HG02884 (cell line): ENCODE data around the gene ZFAND3.

Experiments
- ATAC-seq: cut with Tn5 transposase; IDR thresholded peaks from one replicate; pipeline ENCODE4 v1.9.1; 2021; ENCODE audit warnings: mild to moderate bottlenecking, moderate library complexity; ENCODE audit not compliant: unreplicated experiment

The ZFAND3 gene

DNA sequence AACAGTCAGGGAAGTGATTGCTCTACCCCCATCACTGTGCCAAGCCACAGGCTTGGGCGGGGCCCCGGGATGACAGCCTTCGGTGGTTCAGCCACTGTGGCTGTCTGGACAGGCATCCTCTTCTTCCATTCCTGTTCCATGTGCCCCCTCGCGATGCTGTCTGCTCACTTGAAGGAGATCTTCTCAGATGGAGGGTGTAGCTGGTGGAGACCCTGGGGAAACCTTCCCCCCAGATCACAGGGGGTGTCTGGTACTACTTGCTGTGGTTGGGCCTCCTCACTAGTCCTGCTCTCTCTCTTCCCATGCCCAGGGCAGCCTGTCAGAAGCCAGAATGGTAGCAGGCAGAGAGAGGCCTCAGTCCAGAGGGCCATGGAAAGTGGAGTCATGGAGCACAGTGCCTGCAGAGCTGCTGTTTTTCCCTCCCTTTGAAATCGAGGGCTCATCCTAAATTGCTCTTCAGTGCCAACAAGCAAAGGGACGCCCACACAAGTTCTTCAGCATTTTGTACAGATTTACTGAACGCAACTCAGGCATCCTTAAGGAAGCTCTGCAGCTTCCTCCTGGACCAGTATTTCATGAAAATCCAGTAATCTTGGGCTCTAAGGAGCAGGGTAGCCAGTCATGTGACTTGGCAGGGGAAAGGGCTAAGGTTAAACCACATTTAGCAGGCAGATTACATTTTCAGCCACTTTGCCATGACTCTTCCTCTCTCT is 326.6 kb downstream of the ZFAND3 start:
- no peak for ATAC-seq

- no peak for ATAC-seq
Observed at GRCh38 chr6:38146734-38147027, 327.2 kb downstream of the ZFAND3 start.

GRCh38 chr6:38148606-38149005 is 329.1 kb downstream of the ZFAND3 start:
- no peak for ATAC-seq

DNA sequence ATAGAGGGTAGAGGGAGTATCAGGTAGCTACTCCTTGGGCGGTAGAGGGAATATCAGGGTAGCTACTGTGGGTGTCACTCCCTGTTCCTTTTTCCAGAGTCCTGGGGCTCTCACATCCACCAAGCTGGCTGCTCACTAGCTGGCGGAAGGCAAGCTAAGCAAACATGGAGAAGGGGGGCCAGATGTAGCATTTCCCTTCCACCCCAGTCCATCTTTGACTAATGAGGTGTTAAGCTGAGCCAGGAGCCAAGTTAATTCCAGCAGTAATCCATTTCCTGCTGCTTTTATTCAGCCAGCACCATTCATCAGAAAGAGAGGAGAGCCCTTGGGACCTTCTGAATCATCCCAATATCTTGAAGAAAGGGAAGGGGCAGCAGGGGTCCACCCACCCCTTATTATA is 330.0 kb downstream of the ZFAND3 start:
- ATAC-seq: no peak

- ATAC-seq: no peak
Observed at GRCh38 chr6:38150021-38150420, 330.5 kb downstream of the ZFAND3 start.

- ATAC-seq: no peak
Observed at GRCh38 chr6:38150681-38151296, 331.3 kb downstream of the ZFAND3 start.

DNA sequence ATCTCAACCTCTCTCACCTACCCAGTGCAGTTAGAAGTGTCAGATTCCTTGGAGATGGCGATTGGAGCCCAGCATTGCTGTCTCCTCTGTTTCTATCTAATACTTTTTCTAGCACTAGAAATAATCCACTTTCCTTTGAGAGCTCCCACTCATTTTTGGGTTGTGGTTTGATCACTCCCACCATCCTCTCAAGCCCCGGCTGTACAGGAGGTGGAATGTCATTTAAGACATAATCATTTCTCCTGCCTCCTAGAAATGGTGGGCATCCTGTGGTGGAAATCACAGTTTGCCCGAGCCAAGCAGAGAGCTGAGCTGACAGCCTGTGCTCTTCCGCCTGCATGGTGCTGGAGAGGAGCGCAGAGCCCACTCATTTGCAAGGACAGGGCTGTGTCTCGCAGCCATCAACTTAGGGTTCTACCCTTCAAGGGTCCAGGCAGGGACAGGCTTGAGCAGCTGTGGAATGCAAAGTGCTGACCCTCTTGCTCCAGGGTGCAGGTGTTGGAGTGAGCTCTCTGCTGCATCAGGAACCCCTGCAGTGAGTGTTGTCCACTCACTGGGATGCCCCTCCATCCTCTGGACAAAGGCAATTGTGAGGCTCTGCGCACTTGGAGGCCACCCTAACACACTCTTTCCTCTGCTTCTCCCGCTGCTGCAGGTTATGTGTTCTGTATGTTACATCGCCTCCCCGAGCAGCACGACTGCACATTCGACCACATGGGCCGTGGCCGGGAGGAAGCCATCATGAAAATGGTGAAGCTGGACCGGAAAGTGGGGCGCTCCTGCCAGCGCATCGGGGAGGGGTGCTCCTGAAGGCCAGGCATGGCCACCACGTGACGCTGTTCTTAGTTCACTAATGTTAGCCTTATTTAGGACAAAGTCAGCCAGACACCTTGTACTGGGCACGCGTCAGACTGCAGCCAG is 332.3 kb downstream of the ZFAND3 start:
- no peak for ATAC-seq

DNA sequence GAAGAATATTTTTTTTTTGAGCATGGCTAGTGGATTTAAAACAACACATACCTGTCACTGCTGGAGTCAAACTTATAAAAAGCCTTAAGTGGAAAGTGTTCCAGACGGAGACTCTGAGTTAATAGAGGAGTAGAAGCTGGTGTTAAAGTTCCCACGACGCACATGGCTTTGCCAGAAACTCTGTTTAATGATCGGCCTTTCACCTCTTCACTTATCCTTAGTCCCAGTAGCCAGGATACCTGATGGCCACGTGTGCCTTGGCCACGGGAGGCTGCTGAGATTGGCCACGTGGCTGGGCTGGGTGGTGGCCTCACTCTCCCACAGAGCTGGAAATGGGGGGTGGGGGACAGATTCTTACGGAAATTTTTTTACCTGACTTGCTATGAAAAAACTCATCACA is 333.1 kb downstream of the ZFAND3 start:
- no peak for ATAC-seq

DNA sequence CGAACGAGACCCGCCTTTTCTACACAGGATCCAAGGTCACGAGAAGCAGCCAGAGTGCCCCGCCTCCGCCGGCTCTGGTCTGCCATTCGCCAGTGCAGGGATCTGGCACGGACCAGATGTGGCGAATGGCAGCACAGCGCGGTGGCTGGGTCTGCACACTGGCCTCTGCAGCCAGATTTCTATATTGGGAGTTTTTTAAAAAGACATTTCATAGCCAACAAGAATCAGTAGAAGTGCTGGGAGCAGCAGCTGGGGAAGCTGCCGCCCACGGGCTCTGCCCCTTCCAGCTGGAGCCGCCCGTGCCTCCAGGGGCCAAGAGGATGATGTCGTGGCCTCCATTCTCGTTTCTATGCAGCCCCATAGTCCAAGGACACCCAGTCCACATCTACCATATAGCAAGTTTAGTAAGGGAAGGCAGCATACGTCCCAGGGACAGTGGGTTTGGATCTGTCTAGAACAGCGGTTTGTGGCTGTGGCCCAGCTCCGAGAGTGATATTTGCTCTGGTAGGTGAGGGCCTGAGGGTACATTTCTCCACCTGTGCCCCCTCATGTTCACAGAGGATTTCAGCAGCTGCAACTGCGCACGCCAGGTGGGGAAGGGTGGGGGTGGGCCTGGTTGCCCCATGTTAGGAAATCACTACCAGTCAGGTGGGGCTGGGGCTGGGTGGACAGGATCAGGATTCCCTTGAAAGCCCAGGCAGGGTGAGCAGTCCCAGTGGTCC is 333.7 kb downstream of the ZFAND3 start:
- no peak for ATAC-seq

DNA sequence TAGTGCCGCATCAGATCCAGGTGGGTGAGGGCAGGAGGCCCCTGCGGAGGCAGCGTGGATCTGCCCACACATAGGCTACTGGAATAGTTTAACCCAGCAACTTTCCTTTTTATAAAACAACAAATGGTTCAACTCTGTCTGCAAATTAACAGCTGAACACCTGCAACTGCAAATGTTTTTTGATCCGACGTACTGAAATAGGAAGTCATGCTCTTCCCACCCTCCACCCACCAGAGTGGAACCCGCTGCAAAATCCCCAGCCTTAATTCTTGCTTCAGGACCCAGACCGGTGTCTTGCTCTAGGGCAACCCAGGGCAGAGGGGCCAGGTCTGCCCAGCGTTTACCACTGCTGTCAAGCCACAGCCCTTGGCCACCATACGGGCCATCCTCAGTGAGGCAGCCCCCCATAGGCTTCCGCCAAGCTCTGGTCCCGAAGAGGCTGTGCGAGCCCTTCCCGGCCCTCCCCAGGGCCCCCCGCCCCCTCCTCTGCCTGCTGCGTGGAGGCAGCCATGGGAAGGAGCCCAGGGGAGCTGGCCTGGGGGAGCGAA is 334.3 kb downstream of the ZFAND3 start:
- ATAC-seq: no peak

GRCh38 chr6:38154731-38155130 is 335.2 kb downstream of the ZFAND3 start:
- ATAC-seq: no peak

DNA sequence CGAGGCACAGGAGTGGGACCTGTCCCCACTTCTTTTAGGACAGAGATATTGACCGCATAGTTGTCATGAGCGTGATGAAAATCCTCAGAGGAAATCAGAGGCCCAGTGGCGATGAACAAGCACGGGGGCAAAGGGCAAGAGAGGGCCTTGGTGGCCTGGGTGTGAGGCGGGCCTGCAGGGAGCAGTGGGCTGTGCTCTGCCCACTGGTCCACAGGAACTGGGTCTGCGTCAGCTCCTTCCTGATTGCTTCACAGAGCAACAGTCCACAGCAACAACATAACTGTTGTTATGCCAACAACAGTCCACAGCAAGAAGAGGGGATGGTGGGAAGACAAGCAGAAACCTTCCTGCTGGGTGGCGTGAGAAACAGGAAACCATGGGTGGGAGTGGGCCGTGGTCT is 335.6 kb downstream of the ZFAND3 start:
- ATAC-seq: no peak

- ATAC-seq: no peak
Observed at GRCh38 chr6:38155621-38156204, 336.2 kb downstream of the ZFAND3 start.

- no peak for ATAC-seq
Observed at GRCh38 chr6:38156818-38157565, 337.5 kb downstream of the ZFAND3 start.

GRCh38 chr6:38157905-38158304 is 338.4 kb downstream of the ZFAND3 start:
- ATAC-seq: no peak

GRCh38 chr6:38158762-38159350 is 339.3 kb downstream of the ZFAND3 start:
- no peak for ATAC-seq

GRCh38 chr6:38159596-38159995 is 340.1 kb downstream of the ZFAND3 start:
- no peak for ATAC-seq

DNA sequence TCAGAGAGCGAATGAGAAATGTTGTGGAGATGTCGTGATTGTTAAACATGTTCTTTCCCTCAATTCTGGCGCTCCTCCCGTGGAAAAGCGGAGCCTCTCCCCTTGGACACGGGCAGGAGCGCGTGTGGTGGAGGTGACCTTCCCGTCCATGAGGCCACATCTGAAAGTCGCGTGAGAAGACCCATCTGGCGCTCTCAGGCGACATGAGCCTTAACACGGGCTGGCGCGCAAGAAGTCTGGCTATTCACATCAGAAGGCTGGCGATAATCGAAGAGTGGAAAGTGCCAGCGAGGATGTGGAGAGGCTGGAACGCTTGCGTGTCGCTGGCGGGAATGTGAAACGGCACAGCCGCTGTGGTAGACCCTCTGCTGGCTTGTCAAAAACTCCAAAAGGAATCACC is 341.3 kb downstream of the ZFAND3 start:
- no peak for ATAC-seq

DNA sequence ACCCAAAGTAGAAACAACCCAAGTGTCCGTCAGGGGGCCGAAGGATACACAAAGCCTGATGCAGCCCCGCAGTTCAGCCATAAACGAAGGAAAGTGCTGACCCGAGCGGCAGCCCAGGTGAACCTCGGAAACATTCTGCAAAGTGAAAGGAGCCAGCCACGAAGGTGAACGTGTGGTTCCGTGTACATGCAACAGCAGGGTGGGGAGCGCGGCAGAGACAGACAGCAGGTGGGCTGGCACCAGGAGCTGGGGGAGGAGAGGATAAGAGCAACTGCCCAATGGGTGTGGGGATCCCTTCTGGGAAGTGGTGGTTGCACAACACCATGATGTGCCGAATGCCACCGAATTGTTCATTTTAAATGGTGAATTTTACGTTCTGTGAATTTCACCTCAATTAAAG is 341.8 kb downstream of the ZFAND3 start:
- ATAC-seq: no peak
